Astrocyte (in vitro differentiated cells and primary cell): ENCODE results near the gene SMC6. TPM values are rescaled to one million over a fixed set of nuclear protein-coding genes. Genes with fewer than 3 reads are reported as not detected.

Experiments used
- DNase-seq: peaks from one replicate; pipeline ENCODE4 v3.0.0-alpha.2; 2010; ENCODE audit warnings: low read depth
- FAIRE-seq: peaks from 2 replicates; lab custom pipeline; 2011; peaks lifted over from hg19 to GRCh38; lab: Jason Lieb, UNC
- H2AFZ ChIP-seq: 2 replicates; pipeline ENCODE4 v1.6.0; 2012; ENCODE audit warnings: low read depth, low read length, inconsistent platforms
- H3K27ac ChIP-seq: 2 replicates; pipeline ENCODE4 v1.5.1; 2011; ENCODE audit warnings: low read depth, low read length, inconsistent platforms
- H3K27me3 ChIP-seq: 2 replicates; pipeline ENCODE4 v1.6.0; 2011; ENCODE audit warnings: low read length, inconsistent platforms; ENCODE audit not compliant: insufficient read depth
- H3K36me3 ChIP-seq: 2 replicates; pipeline ENCODE4 v1.5.1; 2011; ENCODE audit warnings: low read length, inconsistent platforms; ENCODE audit not compliant: insufficient read depth
- H3K4me1 ChIP-seq: 2 replicates; pipeline ENCODE4 v1.5.1; 2011; ENCODE audit warnings: low read length, inconsistent platforms; ENCODE audit not compliant: insufficient read depth
- H3K4me2 ChIP-seq: 2 replicates; pipeline ENCODE4 v1.6.0; 2012; ENCODE audit warnings: low read length, inconsistent platforms
- H3K4me3 ChIP-seq: 2 replicates; pipeline ENCODE4 v1.5.1; 2011; ENCODE audit warnings: low read depth, mild to moderate bottlenecking, low read length, inconsistent platforms; ENCODE audit not compliant: insufficient read depth
- H3K79me2 ChIP-seq: 2 replicates; pipeline ENCODE4 v1.6.0; 2012; ENCODE audit warnings: mild to moderate bottlenecking, low read length, inconsistent platforms; ENCODE audit not compliant: insufficient read depth
- H3K9ac ChIP-seq: 2 replicates; pipeline ENCODE4 v1.6.0; 2012; ENCODE audit warnings: mild to moderate bottlenecking, low read length, inconsistent platforms
- H3K9me3 ChIP-seq: 2 replicates; pipeline ENCODE4 v1.5.1; 2012; ENCODE audit warnings: low read depth, mild to moderate bottlenecking, low read length, inconsistent platforms; ENCODE audit not compliant: insufficient read depth
- H4K20me1 ChIP-seq: 2 replicates; pipeline ENCODE4 v1.6.0; 2012; ENCODE audit warnings: low read length, inconsistent platforms; ENCODE audit not compliant: insufficient read depth
- H3K27ac Mint-ChIP-seq: one replicate; pipeline ENCODE4 v1.8.0; 2021; ENCODE audit warnings: mild to moderate bottlenecking, mixed read lengths; ENCODE audit not compliant: unreplicated experiment
- H3K27me3 Mint-ChIP-seq: one replicate; pipeline ENCODE4 v1.8.0; 2021; ENCODE audit warnings: low read depth, mixed read lengths; ENCODE audit not compliant: unreplicated experiment
- H3K36me3 Mint-ChIP-seq: one replicate; pipeline ENCODE4 v1.8.0; 2021; ENCODE audit warnings: low read depth, mixed read lengths; ENCODE audit not compliant: unreplicated experiment
- H3K4me1 Mint-ChIP-seq: one replicate; pipeline ENCODE4 v1.8.0; 2021; ENCODE audit warnings: low read depth, mixed read lengths; ENCODE audit not compliant: unreplicated experiment
- H3K4me3 Mint-ChIP-seq: one replicate; pipeline ENCODE4 v1.8.0; 2021; ENCODE audit warnings: mild to moderate bottlenecking, moderate library complexity, mixed read lengths; ENCODE audit not compliant: unreplicated experiment
- H3K9me3 Mint-ChIP-seq: one replicate; pipeline ENCODE4 v1.8.0; 2021; ENCODE audit warnings: mild to moderate bottlenecking, mixed read lengths; ENCODE audit not compliant: unreplicated experiment
- CTCF ChIP-seq: IDR thresholded peaks from 2 replicates; pipeline ENCODE4 v1.5.1; 2011; ENCODE audit warnings: low read depth, mild to moderate bottlenecking, inconsistent platforms, low read length, moderate library complexity; ENCODE audit not compliant: insufficient read depth
- EZH2 ChIP-seq: IDR thresholded peaks from 2 replicates; pipeline ENCODE4 v1.6.1; 2012; ENCODE audit warnings: mild to moderate bottlenecking, low read length, inconsistent platforms; ENCODE audit not compliant: insufficient read depth
- total RNA-seq: library from RNA; stranded (reverse); gene quantifications from 2 replicates; pipeline ENCODE4 v1.2.1, GENCODE V29; 2021

SMC6 gene
- total RNA-seq, 1 donor from 2014 or later = 20.1 TPM

- TF ChIP-seq EZH2 (no peak), CTCF (no peak)
- H3K27ac Mint-ChIP-seq = no peak overlapping the region
- no peak overlapping the region for H3K27ac ChIP-seq
- no peak overlapping the region for H3K4me3 Mint-ChIP-seq
- peaks cover 18% of the 10 kb centered on the region for H3K27me3 Mint-ChIP-seq
- no peak overlapping the region for H3K4me3 ChIP-seq
- DNase-seq (no peak), FAIRE-seq (no peak)
- no peaks in the 10 kb centered on the region for H3K36me3 Mint-ChIP-seq
- H3K9me3 Mint-ChIP-seq = peaks cover 2% of the 10 kb centered on the region
- no peaks in the 10 kb centered on the region for H3K4me1 ChIP-seq
- no peaks in the 10 kb centered on the region for H3K9me3 ChIP-seq
- H4K20me1 ChIP-seq = no peaks in the 10 kb centered on the region
- H2AFZ ChIP-seq = no peak overlapping the region
- no peaks in the 10 kb centered on the region for H3K27me3 ChIP-seq
- no peaks in the 10 kb centered on the region for H3K4me1 Mint-ChIP-seq
- H3K9ac ChIP-seq = no peak overlapping the region
- no peaks in the 10 kb centered on the region for H3K79me2 ChIP-seq
- H3K36me3 ChIP-seq = no peaks in the 10 kb centered on the region
- no peak overlapping the region for H3K4me2 ChIP-seq
Measured at GRCh38 chr2:17634997-17635396, 118.6 kb downstream of the SMC6 start.

GRCh38 chr2:17630089-17630488, 123.5 kb downstream of the SMC6 start:
- H3K79me2 ChIP-seq = no peaks in the 10 kb centered on the region
- H3K36me3 Mint-ChIP-seq = no peaks in the 10 kb centered on the region
- peaks cover 26% of the 10 kb centered on the region for H3K4me1 ChIP-seq
- TF ChIP-seq CTCF (no peak), EZH2 (no peak)
- no peak overlapping the region for H3K4me3 ChIP-seq
- no peak overlapping the region for H3K4me2 ChIP-seq
- peaks cover 21% of the 10 kb centered on the region for H3K4me1 Mint-ChIP-seq
- no peak overlapping the region for H3K27ac Mint-ChIP-seq
- H3K9me3 ChIP-seq = peaks cover 3% of the 10 kb centered on the region
- FAIRE-seq (no peak), DNase-seq (no peak)
- H3K27me3 Mint-ChIP-seq = no peaks in the 10 kb centered on the region
- H3K4me3 Mint-ChIP-seq = no peak overlapping the region
- no peaks in the 10 kb centered on the region for H3K36me3 ChIP-seq
- H3K9ac ChIP-seq = no peak overlapping the region
- no peak overlapping the region for H2AFZ ChIP-seq
- H4K20me1 ChIP-seq = no peaks in the 10 kb centered on the region
- peaks cover 4% of the 10 kb centered on the region for H3K9me3 Mint-ChIP-seq
- H3K27me3 ChIP-seq = no peaks in the 10 kb centered on the region
- no peak overlapping the region for H3K27ac ChIP-seq

- H3K9ac ChIP-seq = no peak overlapping the region
- no peaks in the 10 kb centered on the region for H3K27me3 ChIP-seq
- peaks cover 21% of the 10 kb centered on the region for H3K4me1 Mint-ChIP-seq
- no peak overlapping the region for H3K27ac Mint-ChIP-seq
- FAIRE-seq (no peak), DNase-seq (peak; percentile 82)
- no peaks in the 10 kb centered on the region for H3K27me3 Mint-ChIP-seq
- peaks cover 3% of the 10 kb centered on the region for H3K9me3 ChIP-seq
- no peaks in the 10 kb centered on the region for H3K79me2 ChIP-seq
- H4K20me1 ChIP-seq = no peaks in the 10 kb centered on the region
- no peaks in the 10 kb centered on the region for H3K36me3 Mint-ChIP-seq
- no peak overlapping the region for H3K4me3 ChIP-seq
- no peak for TF ChIP-seq CTCF
- TF ChIP-seq EZH2 = no peak
- H2AFZ ChIP-seq = no peak overlapping the region
- H3K27ac ChIP-seq = no peak overlapping the region
- H3K4me2 ChIP-seq = peak overlapping the region; percentile 2
- no peaks in the 10 kb centered on the region for H3K36me3 ChIP-seq
- peaks cover 26% of the 10 kb centered on the region for H3K4me1 ChIP-seq
- H3K4me3 Mint-ChIP-seq = no peak overlapping the region
- peaks cover 4% of the 10 kb centered on the region for H3K9me3 Mint-ChIP-seq
Measured at GRCh38 chr2:17628349-17629261, 125.0 kb downstream of the SMC6 start.
